ENCODE data around the gene EXD1. TPM values are rescaled to one million over a fixed set of nuclear protein-coding genes. Genes with fewer than 3 reads are reported as not detected.

Gene EXD1
- total RNA-seq, 1 experiment from 2014 or later = not detected

DNA sequence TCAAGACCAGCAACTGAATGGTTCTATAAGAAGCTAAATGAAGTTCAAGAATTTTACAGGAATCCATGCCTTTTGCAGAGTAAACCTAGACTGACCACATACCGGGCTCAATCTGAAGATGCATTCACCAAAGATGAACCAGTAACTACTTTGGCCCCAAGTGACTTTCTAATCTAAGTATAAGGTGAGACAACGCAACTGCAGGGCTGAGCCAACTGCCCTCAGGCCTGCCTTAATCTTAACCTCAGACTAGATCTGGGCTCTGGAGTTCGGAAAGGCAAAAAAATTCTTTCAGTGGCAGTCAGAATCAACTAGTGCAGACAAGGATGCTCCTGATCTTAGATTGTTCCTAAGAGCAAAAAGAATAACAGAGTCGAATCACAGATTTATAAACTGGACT is 48.3 kb downstream of the EXD1 start:
- peaks cover 2 to 8% of the 10 kb centered on the region in 2 experiments; a peak in 1 of 4 replicates for H3K4me1 ChIP-seq (ENCODE audit: control insufficient read depth in 1 of 2, insufficient read depth in 2 of 2, low read length in 2 of 2)
- H2AFZ ChIP-seq (ENCODE audit: low read depth, low read length, poor library complexity, severe bottlenecking) = no peak overlapping the region
- RAD21 ChIA-PET (ENCODE audit: low non-redundant PET in 1 of 2, low total read pairs in 2 of 2, uncharacterized antibody in 2 of 2, unreplicated experiment in 2 of 2) = interaction anchor here in 1 of 2 experiments (0.7 kb wide), 1 partner anchor 325 kb away, joined by 3 read pairs; no protein-coding TSS in a partner anchor
- CTCF ChIA-PET = interaction anchor here (0.8 to 0.9 kb wide), 3 partner anchors 252 to 278 kb away, joined by 3 read pairs; no protein-coding TSS in a partner anchor
- H3K9ac ChIP-seq (ENCODE audit: low read length) = no peak overlapping the region
- ATAC-seq = no peak
- H3K27me3 ChIP-seq (ENCODE audit: insufficient read depth, low read length) = no peaks in the 10 kb centered on the region
- H3K79me2 ChIP-seq (ENCODE audit: insufficient read depth, low read length) = no peaks in the 10 kb centered on the region
- H3K9me3 ChIP-seq (ENCODE audit: control insufficient read depth in 1 of 2, insufficient read depth in 1 of 2, low read depth in 1 of 2, low read length in 2 of 2) = no peaks in the 10 kb centered on the region
- no peak overlapping the region for H3K27ac ChIP-seq (ENCODE audit: low read depth, low read length)
- TF ChIP-seq RAD21 (IDR thresholded peaks at IDR 0.05; ENCODE audit: low read depth) = no peak
- TF ChIP-seq YY1 (IDR thresholded peaks at IDR 0.05; ENCODE audit: extremely low read depth, insufficient replicate concordance, low read depth, low read length) = no peak
- TF ChIP-seq POLR2A (IDR thresholded peaks at IDR 0.05; ENCODE audit: borderline replicate concordance, extremely low read depth, insufficient read depth, insufficient read length) = no peak
- TF ChIP-seq, protein P1, sequence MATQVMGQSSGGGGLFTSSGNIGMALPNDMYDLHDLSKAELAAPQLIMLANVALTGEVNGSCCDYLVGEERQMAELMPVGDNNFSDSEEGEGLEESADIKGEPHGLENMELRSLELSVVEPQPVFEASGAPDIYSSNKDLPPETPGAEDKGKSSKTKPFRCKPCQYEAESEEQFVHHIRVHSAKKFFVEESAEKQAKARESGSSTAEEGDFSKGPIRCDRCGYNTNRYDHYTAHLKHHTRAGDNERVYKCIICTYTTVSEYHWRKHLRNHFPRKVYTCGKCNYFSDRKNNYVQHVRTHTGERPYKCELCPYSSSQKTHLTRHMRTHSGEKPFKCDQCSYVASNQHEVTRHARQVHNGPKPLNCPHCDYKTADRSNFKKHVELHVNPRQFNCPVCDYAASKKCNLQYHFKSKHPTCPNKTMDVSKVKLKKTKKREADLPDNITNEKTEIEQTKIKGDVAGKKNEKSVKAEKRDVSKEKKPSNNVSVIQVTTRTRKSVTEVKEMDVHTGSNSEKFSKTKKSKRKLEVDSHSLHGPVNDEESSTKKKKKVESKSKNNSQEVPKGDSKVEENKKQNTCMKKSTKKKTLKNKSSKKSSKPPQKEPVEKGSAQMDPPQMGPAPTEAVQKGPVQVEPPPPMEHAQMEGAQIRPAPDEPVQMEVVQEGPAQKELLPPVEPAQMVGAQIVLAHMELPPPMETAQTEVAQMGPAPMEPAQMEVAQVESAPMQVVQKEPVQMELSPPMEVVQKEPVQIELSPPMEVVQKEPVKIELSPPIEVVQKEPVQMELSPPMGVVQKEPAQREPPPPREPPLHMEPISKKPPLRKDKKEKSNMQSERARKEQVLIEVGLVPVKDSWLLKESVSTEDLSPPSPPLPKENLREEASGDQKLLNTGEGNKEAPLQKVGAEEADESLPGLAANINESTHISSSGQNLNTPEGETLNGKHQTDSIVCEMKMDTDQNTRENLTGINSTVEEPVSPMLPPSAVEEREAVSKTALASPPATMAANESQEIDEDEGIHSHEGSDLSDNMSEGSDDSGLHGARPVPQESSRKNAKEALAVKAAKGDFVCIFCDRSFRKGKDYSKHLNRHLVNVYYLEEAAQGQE (IDR thresholded peaks at IDR 0.05; ENCODE audit: low read depth) = no peak
- TF ChIP-seq CBX3 (IDR thresholded peaks at IDR 0.05; ENCODE audit: low read depth) = no peak
- no peak for TF ChIP-seq SRF (IDR thresholded peaks at IDR 0.05; ENCODE audit: low read depth)
- TF ChIP-seq, protein P2, sequence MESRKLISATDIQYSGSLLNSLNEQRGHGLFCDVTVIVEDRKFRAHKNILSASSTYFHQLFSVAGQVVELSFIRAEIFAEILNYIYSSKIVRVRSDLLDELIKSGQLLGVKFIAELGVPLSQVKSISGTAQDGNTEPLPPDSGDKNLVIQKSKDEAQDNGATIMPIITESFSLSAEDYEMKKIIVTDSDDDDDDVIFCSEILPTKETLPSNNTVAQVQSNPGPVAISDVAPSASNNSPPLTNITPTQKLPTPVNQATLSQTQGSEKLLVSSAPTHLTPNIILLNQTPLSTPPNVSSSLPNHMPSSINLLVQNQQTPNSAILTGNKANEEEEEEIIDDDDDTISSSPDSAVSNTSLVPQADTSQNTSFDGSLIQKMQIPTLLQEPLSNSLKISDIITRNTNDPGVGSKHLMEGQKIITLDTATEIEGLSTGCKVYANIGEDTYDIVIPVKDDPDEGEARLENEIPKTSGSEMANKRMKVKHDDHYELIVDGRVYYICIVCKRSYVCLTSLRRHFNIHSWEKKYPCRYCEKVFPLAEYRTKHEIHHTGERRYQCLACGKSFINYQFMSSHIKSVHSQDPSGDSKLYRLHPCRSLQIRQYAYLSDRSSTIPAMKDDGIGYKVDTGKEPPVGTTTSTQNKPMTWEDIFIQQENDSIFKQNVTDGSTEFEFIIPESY (IDR thresholded peaks at IDR 0.05; ENCODE audit: extremely low read depth, insufficient replicate concordance, low read length) = no peak
- TF ChIP-seq SIN3A (IDR thresholded peaks at IDR 0.05; ENCODE audit: low read depth) = no peak
- no peak for TF ChIP-seq TCF7L2 (IDR thresholded peaks at IDR 0.05; ENCODE audit: borderline replicate concordance, extremely low read depth, insufficient read depth, insufficient read length)
- no peak for TF ChIP-seq EZH2phosphoT487 (IDR thresholded peaks at IDR 0.05; ENCODE audit: borderline replicate concordance)
- no peak for TF ChIP-seq ZFX (IDR thresholded peaks at IDR 0.05)
- no peak for TF ChIP-seq SP1 (IDR thresholded peaks at IDR 0.05; ENCODE audit: low read depth)
- TF ChIP-seq POLR2AphosphoS5 (IDR thresholded peaks at IDR 0.05; ENCODE audit: low read depth, low read length) = no peak
- no peak for TF ChIP-seq JUND (IDR thresholded peaks at IDR 0.05)
- no peak for TF ChIP-seq ZNF274 (IDR thresholded peaks at IDR 0.05; ENCODE audit: low read depth, low read length)
- TF ChIP-seq, protein P3, sequence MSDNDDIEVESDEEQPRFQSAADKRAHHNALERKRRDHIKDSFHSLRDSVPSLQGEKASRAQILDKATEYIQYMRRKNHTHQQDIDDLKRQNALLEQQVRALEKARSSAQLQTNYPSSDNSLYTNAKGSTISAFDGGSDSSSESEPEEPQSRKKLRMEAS (IDR thresholded peaks at IDR 0.05) = no peak
- POLR2A ChIA-PET = no interaction called here
- no peaks in the 10 kb centered on the region for H3K9me2 ChIP-seq (ENCODE audit: insufficient read depth)
- no peaks in the 10 kb centered on the region for H3K36me3 ChIP-seq (ENCODE audit: control insufficient read depth in 1 of 2, insufficient read depth in 2 of 2, low read length in 2 of 2)
- no TSS peak for BruUV-seq (replicated peaks)
- no peak overlapping the region for H3K4me3 ChIP-seq (replicated peaks in 1 of 2; ENCODE audit: low read depth in 1 of 2, low read length in 2 of 2)
- DNase-seq (ENCODE audit: low read depth, low spot score) = no peak
- H3K4me2 ChIP-seq (ENCODE audit: low read length) = no peak overlapping the region
- intact Hi-C loops (cut with micrococcal nuclease) = loop anchor here (10.0 kb wide), 2 partner anchors 157 to 247 kb away; no protein-coding TSS in a partner anchor
- H4K20me1 ChIP-seq (ENCODE audit: insufficient read depth) = no peaks in the 10 kb centered on the region
